GM12878 (cell line): Measurements from ENCODE around the gene NHERF2.

Experiments used
- ASH2L ChIP-seq: fragments of 300-600, 200-600 bp; sonication (generic); IDR thresholded peaks from 2 replicates; pipeline ENCODE4 v1.6.1; 2017; ENCODE audit warnings: low read depth, mild to moderate bottlenecking, borderline replicate concordance
- ATF2 ChIP-seq: IDR thresholded peaks from 2 replicates; pipeline ENCODE4 v1.6.1; 2012; ENCODE audit warnings: low read length, inconsistent platforms
- CEBPZ ChIP-seq: fragments of 150-350 bp; IDR thresholded peaks from 2 replicates; pipeline ENCODE4 v1.6.1; 2016; ENCODE audit warnings: low read depth, low read length
- E2F4 ChIP-seq: IDR thresholded peaks from 2 replicates; pipeline ENCODE4 v1.6.1; 2012; ENCODE audit warnings: low read depth, low read length, improper control_type of control experiment
- EZH2 ChIP-seq: IDR thresholded peaks from 2 replicates; pipeline ENCODE4 v1.6.1; 2012; ENCODE audit warnings: low read depth, mild to moderate bottlenecking, control low read depth, inconsistent platforms, low read length, borderline replicate concordance; ENCODE audit not compliant: control insufficient read depth
- FOXK2 ChIP-seq: fragments of 450-650 bp; IDR thresholded peaks from 2 replicates; pipeline ENCODE4 v1.6.1; 2017; ENCODE audit warnings: mild to moderate bottlenecking, moderate library complexity
- JUNB ChIP-seq: IDR thresholded peaks from 2 replicates; pipeline ENCODE4 v1.6.1; 2016; ENCODE audit warnings: antibody characterized with exemption, mild to moderate bottlenecking
- TF ChIP-seq, protein P1 (sequence below), 3 experiments: IDR thresholded peaks in 2 of 3; conservative IDR thresholded peaks in 1 of 3; 2 replicates each; pipeline ENCODE4 v1.5.1; 2011; ENCODE audit warnings: low read depth in 3 of 3, low read length in 3 of 3, mild to moderate bottlenecking in 3 of 3, control low read depth in 2 of 3, moderate library complexity in 2 of 3, inconsistent platforms in 1 of 3, mixed read lengths in 1 of 3; ENCODE audit not compliant: control insufficient read depth in 2 of 3, insufficient read depth in 1 of 3; ENCODE audit errors: extremely low read depth in 1 of 3

GRCh38 chr16:1980030-1980769, 46.5 kb upstream of the NHERF2 start:
- TF ChIP-seq JUNB (no peak), ATF2 (no peak), CEBPZ (no peak), EZH2 (no peak), E2F4 (no peak), FOXK2 (no peak), ASH2L (no peak)
- TF ChIP-seq, protein P1, sequence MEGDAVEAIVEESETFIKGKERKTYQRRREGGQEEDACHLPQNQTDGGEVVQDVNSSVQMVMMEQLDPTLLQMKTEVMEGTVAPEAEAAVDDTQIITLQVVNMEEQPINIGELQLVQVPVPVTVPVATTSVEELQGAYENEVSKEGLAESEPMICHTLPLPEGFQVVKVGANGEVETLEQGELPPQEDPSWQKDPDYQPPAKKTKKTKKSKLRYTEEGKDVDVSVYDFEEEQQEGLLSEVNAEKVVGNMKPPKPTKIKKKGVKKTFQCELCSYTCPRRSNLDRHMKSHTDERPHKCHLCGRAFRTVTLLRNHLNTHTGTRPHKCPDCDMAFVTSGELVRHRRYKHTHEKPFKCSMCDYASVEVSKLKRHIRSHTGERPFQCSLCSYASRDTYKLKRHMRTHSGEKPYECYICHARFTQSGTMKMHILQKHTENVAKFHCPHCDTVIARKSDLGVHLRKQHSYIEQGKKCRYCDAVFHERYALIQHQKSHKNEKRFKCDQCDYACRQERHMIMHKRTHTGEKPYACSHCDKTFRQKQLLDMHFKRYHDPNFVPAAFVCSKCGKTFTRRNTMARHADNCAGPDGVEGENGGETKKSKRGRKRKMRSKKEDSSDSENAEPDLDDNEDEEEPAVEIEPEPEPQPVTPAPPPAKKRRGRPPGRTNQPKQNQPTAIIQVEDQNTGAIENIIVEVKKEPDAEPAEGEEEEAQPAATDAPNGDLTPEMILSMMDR (IDR thresholded peaks at IDR 0.05 in 2 of 3, conservative IDR thresholded peaks at IDR 0.05 in 1 of 3; ENCODE audit: control insufficient read depth in 2 of 3, extremely low read depth in 1 of 3, insufficient read depth in 1 of 3, low read depth in 3 of 3, low read length in 3 of 3): no peak
